ENCODE results near the gene RENBP. TPM values are rescaled to one million over a fixed set of nuclear protein-coding genes. Genes with fewer than 3 reads are reported as not detected.

RENBP gene
- total and polyA plus RNA-seq, 2 of the 13 experiments (the other 11 are each of a cell fraction or from before 2014, with no cell fraction given) = 1.4 to 2.6 TPM

GRCh38 chrX:153927922-153928760, 16.3 kb downstream of the RENBP start (continued):
- TF ChIP-seq THAP11 (CRISPR knock-in tag; IDR thresholded peaks at IDR 0.05) = peak; percentile 75
- TF ChIP-seq KIAA2018 (CRISPR knock-in tag; IDR thresholded peaks at IDR 0.05; ENCODE audit: borderline replicate concordance) = no peak
- TF ChIP-seq, protein P1, sequence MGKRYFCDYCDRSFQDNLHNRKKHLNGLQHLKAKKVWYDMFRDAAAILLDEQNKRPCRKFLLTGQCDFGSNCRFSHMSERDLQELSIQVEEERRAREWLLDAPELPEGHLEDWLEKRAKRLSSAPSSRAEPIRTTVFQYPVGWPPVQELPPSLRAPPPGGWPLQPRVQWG (CRISPR knock-in tag; IDR thresholded peaks at IDR 0.05; ENCODE audit: borderline replicate concordance, low read depth) = no peak
- TF ChIP-seq SP5 (CRISPR knock-in tag; IDR thresholded peaks at IDR 0.05; ENCODE audit: borderline replicate concordance, low read depth) = peak; percentile 54; the same call in 1 of the 2 replicates
- no peak for TF ChIP-seq PLRG1 (conservative IDR thresholded peaks at IDR 0.05)
- TF ChIP-seq IKZF4 (CRISPR knock-in tag; IDR thresholded peaks at IDR 0.05; ENCODE audit: borderline replicate concordance, low read depth, not compliant biosample characterization) = no peak
- no peak for TF ChIP-seq ASH2L (IDR thresholded peaks at IDR 0.05; ENCODE audit: insufficient read length, low read depth, low read length)
- no peak for TF ChIP-seq TCF12 (IDR thresholded peaks at IDR 0.05)
- TF ChIP-seq TCF12 (CRISPR knock-in tag; IDR thresholded peaks at IDR 0.05) = peak; percentile 67; the same call in 1 of the 2 replicates
- TF ChIP-seq ETS1 (CRISPR knock-in tag; IDR thresholded peaks at IDR 0.05) = no peak
- no peak for TF ChIP-seq ZNF616 (CRISPR knock-in tag; IDR thresholded peaks at IDR 0.05; ENCODE audit: low read depth)
- TF ChIP-seq MBD4 (IDR thresholded peaks at IDR 0.05; ENCODE audit: borderline replicate concordance, low read length) = no peak
- no peak for TF ChIP-seq KDM4B (CRISPR knock-in tag; IDR thresholded peaks at IDR 0.05)
- no peak for TF ChIP-seq ZNF713 (CRISPR knock-in tag; IDR thresholded peaks at IDR 0.05)
- no peak for TF ChIP-seq HOMEZ (CRISPR knock-in tag; IDR thresholded peaks at IDR 0.05; ENCODE audit: low read depth)
- no peak for TF ChIP-seq ZBTB7A (CRISPR knock-in tag; IDR thresholded peaks at IDR 0.05)
- no peak for TF ChIP-seq MYC (CRISPR knock-in tag; IDR thresholded peaks at IDR 0.05; ENCODE audit: borderline replicate concordance)
- no peak for TF ChIP-seq PAF1 (CRISPR knock-in tag; IDR thresholded peaks at IDR 0.05)
- TF ChIP-seq ZNF260 (CRISPR knock-in tag; IDR thresholded peaks at IDR 0.05; ENCODE audit: borderline replicate concordance, low read depth) = no peak

All from HepG2 (cell line).